GM23338 (cell line): Measurements from ENCODE around the gene COTL1. TPM values are rescaled to one million over a fixed set of nuclear protein-coding genes. Genes with fewer than 3 reads are reported as not detected.

ENCODE experiments used
- ATAC-seq: fragments of 200-7000 bp; cut with Tn5 transposase; 3 replicates; pipeline ENCODE4 v1.9.1; 2020
- DNase-seq: peaks from one replicate; pipeline ENCODE4 v3.0.0-alpha.2; 2015; ENCODE audit warnings: low spot score
- H2AFZ ChIP-seq: fragments of 200-600 bp; sonication (generic); 2 replicates; pipeline ENCODE4 v1.8.0; 2016; ENCODE audit warnings: antibody characterized with exemption, mild to moderate bottlenecking, moderate library complexity
- H3F3A ChIP-seq: fragments of 200-600 bp; sonication (generic); replicated peaks from 2 replicates; pipeline ENCODE4 v1.8.0; 2017; ENCODE audit warnings: antibody characterized with exemption, mixed run types, low read depth
- H3K27ac ChIP-seq: fragments of 200-600 bp; sonication (generic); 2 replicates; pipeline ENCODE4 v1.6.1; 2016; ENCODE audit warnings: low read depth
- H3K27me3 ChIP-seq: fragments of 200-600 bp; sonication (generic); 2 replicates; pipeline ENCODE4 v1.8.0; 2016; ENCODE audit warnings: mild to moderate bottlenecking, mixed run types, moderate library complexity; ENCODE audit not compliant: insufficient read depth
- H3K36me3 ChIP-seq: fragments of 200-600 bp; sonication (generic); 2 replicates; pipeline ENCODE4 v1.8.0; 2016; ENCODE audit warnings: mild to moderate bottlenecking; ENCODE audit not compliant: insufficient read depth
- H3K4me1 ChIP-seq: fragments of 200-600 bp; sonication (generic); 2 replicates; pipeline ENCODE4 v1.8.0; 2016; ENCODE audit warnings: mild to moderate bottlenecking, moderate library complexity; ENCODE audit not compliant: insufficient read depth
- H3K4me2 ChIP-seq: fragments of 200-600 bp; sonication (generic); 2 replicates; pipeline ENCODE4 v1.7.1; 2017; ENCODE audit warnings: mixed run types
- H3K4me3 ChIP-seq: fragments of 200-600 bp; sonication (generic); 2 replicates; pipeline ENCODE4 v1.6.1; 2016; ENCODE audit warnings: mixed run types
- H3K79me2 ChIP-seq: fragments of 200-600 bp; sonication (generic); replicated peaks from 2 replicates; pipeline ENCODE4 v1.8.0; 2017; ENCODE audit warnings: mild to moderate bottlenecking; ENCODE audit not compliant: insufficient read depth
- H3K9me2 ChIP-seq: fragments of 200-600 bp; sonication (generic); 2 replicates; pipeline ENCODE4 v1.8.0; 2017; ENCODE audit not compliant: insufficient read depth
- H4K20me1 ChIP-seq: fragments of 200-600 bp; sonication (generic); replicated peaks from 2 replicates; pipeline ENCODE4 v1.8.0; 2017; ENCODE audit warnings: mild to moderate bottlenecking; ENCODE audit not compliant: insufficient read depth
- H3K27ac Mint-ChIP-seq: 2 replicates; pipeline ENCODE4 v1.8.0; 2020; ENCODE audit warnings: inconsistent platforms, mild to moderate bottlenecking, moderate library complexity, mixed read lengths
- H3K27me3 Mint-ChIP-seq: 3 replicates; pipeline ENCODE4 v1.8.0; 2022; ENCODE audit warnings: low read depth, mild to moderate bottlenecking, moderate library complexity, mixed read lengths, inconsistent platforms; ENCODE audit not compliant: insufficient read depth, poor library complexity
- H3K36me3 Mint-ChIP-seq: 3 replicates; pipeline ENCODE4 v1.8.0; 2021; ENCODE audit warnings: low read depth, mild to moderate bottlenecking, inconsistent platforms, moderate library complexity, mixed read lengths
- H3K4me1 Mint-ChIP-seq: 3 replicates; pipeline ENCODE4 v1.8.0; 2020; ENCODE audit warnings: mild to moderate bottlenecking, inconsistent platforms, mixed read lengths
- H3K4me3 Mint-ChIP-seq: 3 replicates; pipeline ENCODE4 v1.8.0; 2021; ENCODE audit warnings: moderate library complexity, mild to moderate bottlenecking, inconsistent platforms, mixed read lengths
- H3K9me3 Mint-ChIP-seq: 3 replicates; pipeline ENCODE4 v1.8.0; 2020; ENCODE audit warnings: moderate library complexity, mild to moderate bottlenecking, inconsistent platforms, mixed read lengths
- CREB1 ChIP-seq: fragments of 250-450 bp; sonication (Bioruptor Pico); IDR thresholded peaks from 2 replicates; pipeline ENCODE4 v1.5.0; 2020; ENCODE audit warnings: low read depth, mild to moderate bottlenecking, moderate library complexity
- EZH2 ChIP-seq: fragments of 200-600 bp; sonication (generic); IDR thresholded peaks from one replicate; pipeline ENCODE4 v1.8.0; 2017; ENCODE audit warnings: antibody characterized with exemption, mild to moderate bottlenecking, low read depth; ENCODE audit not compliant: unreplicated experiment
- EZH2phosphoT487 ChIP-seq: fragments of 200-600 bp; sonication (generic); IDR thresholded peaks from one replicate; pipeline ENCODE4 v1.8.1; 2018; ENCODE audit warnings: antibody characterized with exemption; ENCODE audit not compliant: unreplicated experiment
- JUNB ChIP-seq: IDR thresholded peaks from one replicate; pipeline ENCODE4 v1.6.1; 2016; ENCODE audit warnings: antibody characterized with exemption; ENCODE audit not compliant: unreplicated experiment
- NANOG ChIP-seq: IDR thresholded peaks from 2 replicates; pipeline ENCODE4 v1.6.1; 2016; ENCODE audit warnings: antibody characterized with exemption, borderline replicate concordance
- POLR2AphosphoS5 ChIP-seq: IDR thresholded peaks from 2 replicates; pipeline ENCODE4 v1.6.1; 2016; ENCODE audit warnings: antibody characterized with exemption, low read depth
- STAT1 ChIP-seq: IDR thresholded peaks from one replicate; pipeline ENCODE4 v1.6.1; 2016; ENCODE audit warnings: antibody characterized with exemption; ENCODE audit not compliant: unreplicated experiment
- ZNF114 ChIP-seq: fragments of 250-450 bp; sonication (Bioruptor Pico); IDR thresholded peaks from 2 replicates; pipeline ENCODE4 v1.5.0; 2020; ENCODE audit warnings: mild to moderate bottlenecking, moderate library complexity
- ZNF331 ChIP-seq: fragments of 250-450 bp; sonication (Bioruptor Pico); IDR thresholded peaks from 2 replicates; pipeline ENCODE4 v1.5.0; 2020; ENCODE audit warnings: low read depth, mild to moderate bottlenecking, moderate library complexity
- polyA plus RNA-seq: library from polyadenylated mRNA; unstranded; fragments of >200 nt; fragmentation: Nextera tagmentation; extraction: Ambion mirVana; gene quantifications from 2 replicates; pipeline ENCODE4 v1.2.1, GENCODE V29; 2016
- total RNA-seq: library from RNA; depleted of rRNA; stranded (reverse); fragments of >200 nt; shearing (Covaris generic); gene quantifications from 2 replicates; pipeline ENCODE4 v1.2.3, GENCODE V29; 2014
- TF ChIP-seq, protein P1 (sequence below): fragments of 250-450 bp; sonication (Bioruptor Pico); IDR thresholded peaks from 2 replicates; pipeline ENCODE4 v1.5.0; 2020; ENCODE audit warnings: mild to moderate bottlenecking, moderate library complexity
- TF ChIP-seq, protein P2 (sequence below): IDR thresholded peaks from 2 replicates; pipeline ENCODE4 v1.6.1; 2016; ENCODE audit warnings: antibody characterized with exemption
- TF ChIP-seq, protein P3 (sequence below), 2 experiments: fragments of 200-600 bp in 1 of 2; sonication (generic) in 1 of 2; conservative IDR thresholded peaks; 2 replicates each; pipeline versions ENCODE4 v1.5.1 to v1.6.1; 2016 to 2017; ENCODE audit warnings: antibody characterized with exemption in 2 of 2, low read depth in 2 of 2, mild to moderate bottlenecking in 2 of 2, moderate library complexity in 1 of 2
- TF ChIP-seq, protein P4 (sequence below): IDR thresholded peaks from one replicate; pipeline ENCODE4 v1.6.1; 2018; ENCODE audit warnings: antibody characterized with exemption; ENCODE audit not compliant: unreplicated experiment

The COTL1 gene
- total and polyA plus RNA-seq, 2 experiments from 2014 or later = 117 to 166 TPM

DNA sequence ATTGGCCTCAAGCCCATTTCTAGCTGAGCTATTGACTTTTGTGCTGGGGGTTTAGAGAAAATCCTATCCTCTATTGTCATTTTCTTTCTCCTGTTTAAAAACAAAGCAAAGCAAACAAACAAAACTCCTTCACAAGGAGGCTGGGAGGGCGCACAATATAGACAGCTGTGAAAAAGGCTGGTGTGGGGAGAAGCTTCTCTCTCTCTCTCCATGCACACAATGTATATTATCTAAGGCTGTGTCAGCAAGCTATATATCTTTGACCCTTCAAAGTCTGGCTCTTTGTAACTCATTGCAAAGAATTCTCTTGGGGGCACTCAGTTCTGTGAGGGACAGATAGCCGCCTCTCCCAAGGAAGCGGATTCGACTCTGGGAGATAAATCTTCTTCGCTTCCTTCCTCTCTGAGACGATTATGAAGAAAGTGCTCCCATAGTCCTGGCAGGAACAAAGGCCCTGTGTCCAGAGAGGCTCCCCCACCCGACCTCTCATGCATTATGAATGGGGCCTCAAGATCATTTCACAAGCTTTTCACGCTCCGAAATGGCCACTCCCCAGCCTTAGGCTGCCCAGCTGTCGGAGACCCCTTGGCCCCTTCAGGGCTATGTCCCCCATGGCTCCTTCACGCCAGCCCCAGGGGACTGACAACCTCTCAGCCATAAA, 80.3 kb downstream of the COTL1 start:
- 0 out of 2 replicates have a peak overlapping the region, but pooled peaks have one; percentile 63 for H2AFZ ChIP-seq
- DNase-seq (no peak), ATAC-seq (no peak)
- no peaks in the 10 kb centered on the region for H3K79me2 ChIP-seq
- H3K9me2 ChIP-seq = peaks cover 4% of the 10 kb centered on the region
- H3K4me1 ChIP-seq = peaks cover 25% of the 10 kb centered on the region
- H3K4me3 ChIP-seq = no peak overlapping the region
- no peaks in the 10 kb centered on the region for H4K20me1 ChIP-seq
- no peaks in the 10 kb centered on the region for H3F3A ChIP-seq
- Mint-ChIP-seq H3K9me3 (no peaks in the 10 kb centered on the region), H3K27ac (no peak overlapping the region), H3K4me1 (peaks cover 25% of the 10 kb centered on the region), H3K27me3 (peaks cover 2% of the 10 kb centered on the region), H3K4me3 (no peak overlapping the region), H3K36me3 (no peaks in the 10 kb centered on the region)
- no peaks in the 10 kb centered on the region for H3K27me3 ChIP-seq
- no peak overlapping the region for H3K27ac ChIP-seq
- no peak overlapping the region for H3K4me2 ChIP-seq
- H3K36me3 ChIP-seq = no peaks in the 10 kb centered on the region
- TF ChIP-seq ZNF114 = no peak
- TF ChIP-seq, protein P1, sequence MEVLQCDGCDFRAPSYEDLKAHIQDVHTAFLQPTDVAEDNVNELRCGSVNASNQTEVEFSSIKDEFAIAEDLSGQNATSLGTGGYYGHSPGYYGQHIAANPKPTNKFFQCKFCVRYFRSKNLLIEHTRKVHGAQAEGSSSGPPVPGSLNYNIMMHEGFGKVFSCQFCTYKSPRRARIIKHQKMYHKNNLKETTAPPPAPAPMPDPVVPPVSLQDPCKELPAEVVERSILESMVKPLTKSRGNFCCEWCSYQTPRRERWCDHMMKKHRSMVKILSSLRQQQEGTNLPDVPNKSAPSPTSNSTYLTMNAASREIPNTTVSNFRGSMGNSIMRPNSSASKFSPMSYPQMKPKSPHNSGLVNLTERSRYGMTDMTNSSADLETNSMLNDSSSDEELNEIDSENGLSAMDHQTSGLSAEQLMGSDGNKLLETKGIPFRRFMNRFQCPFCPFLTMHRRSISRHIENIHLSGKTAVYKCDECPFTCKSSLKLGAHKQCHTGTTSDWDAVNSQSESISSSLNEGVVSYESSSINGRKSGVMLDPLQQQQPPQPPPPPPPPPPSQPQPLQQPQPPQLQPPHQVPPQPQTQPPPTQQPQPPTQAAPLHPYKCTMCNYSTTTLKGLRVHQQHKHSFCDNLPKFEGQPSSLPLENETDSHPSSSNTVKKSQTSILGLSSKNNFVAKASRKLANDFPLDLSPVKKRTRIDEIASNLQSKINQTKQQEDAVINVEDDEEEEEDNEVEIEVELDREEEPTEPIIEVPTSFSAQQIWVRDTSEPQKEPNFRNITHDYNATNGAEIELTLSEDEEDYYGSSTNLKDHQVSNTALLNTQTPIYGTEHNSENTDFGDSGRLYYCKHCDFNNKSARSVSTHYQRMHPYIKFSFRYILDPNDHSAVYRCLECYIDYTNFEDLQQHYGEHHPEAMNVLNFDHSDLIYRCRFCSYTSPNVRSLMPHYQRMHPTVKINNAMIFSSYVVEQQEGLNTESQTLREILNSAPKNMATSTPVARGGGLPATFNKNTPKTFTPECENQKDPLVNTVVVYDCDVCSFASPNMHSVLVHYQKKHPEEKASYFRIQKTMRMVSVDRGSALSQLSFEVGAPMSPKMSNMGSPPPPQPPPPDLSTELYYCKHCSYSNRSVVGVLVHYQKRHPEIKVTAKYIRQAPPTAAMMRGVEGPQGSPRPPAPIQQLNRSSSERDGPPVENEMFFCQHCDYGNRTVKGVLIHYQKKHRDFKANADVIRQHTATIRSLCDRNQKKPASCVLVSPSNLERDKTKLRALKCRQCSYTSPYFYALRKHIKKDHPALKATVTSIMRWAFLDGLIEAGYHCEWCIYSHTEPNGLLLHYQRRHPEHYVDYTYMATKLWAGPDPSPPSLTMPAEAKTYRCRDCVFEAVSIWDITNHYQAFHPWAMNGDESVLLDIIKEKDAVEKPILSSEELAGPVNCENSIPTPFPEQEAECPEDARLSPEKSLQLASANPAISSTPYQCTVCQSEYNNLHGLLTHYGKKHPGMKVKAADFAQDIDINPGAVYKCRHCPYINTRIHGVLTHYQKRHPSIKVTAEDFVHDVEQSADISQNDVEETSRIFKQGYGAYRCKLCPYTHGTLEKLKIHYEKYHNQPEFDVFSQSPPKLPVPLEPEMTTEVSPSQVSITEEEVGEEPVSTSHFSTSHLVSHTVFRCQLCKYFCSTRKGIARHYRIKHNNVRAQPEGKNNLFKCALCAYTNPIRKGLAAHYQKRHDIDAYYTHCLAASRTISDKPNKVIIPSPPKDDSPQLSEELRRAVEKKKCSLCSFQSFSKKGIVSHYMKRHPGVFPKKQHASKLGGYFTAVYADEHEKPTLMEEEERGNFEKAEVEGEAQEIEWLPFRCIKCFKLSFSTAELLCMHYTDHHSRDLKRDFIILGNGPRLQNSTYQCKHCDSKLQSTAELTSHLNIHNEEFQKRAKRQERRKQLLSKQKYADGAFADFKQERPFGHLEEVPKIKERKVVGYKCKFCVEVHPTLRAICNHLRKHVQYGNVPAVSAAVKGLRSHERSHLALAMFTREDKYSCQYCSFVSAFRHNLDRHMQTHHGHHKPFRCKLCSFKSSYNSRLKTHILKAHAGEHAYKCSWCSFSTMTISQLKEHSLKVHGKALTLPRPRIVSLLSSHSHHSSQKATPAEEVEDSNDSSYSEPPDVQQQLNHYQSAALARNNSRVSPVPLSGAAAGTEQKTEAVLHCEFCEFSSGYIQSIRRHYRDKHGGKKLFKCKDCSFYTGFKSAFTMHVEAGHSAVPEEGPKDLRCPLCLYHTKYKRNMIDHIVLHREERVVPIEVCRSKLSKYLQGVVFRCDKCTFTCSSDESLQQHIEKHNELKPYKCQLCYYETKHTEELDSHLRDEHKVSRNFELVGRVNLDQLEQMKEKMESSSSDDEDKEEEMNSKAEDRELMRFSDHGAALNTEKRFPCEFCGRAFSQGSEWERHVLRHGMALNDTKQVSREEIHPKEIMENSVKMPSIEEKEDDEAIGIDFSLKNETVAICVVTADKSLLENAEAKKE (CRISPR knock-in tag) = no peak
- no peak for TF ChIP-seq CREB1 (CRISPR knock-in tag)
- TF ChIP-seq EZH2phosphoT487 = no peak
- TF ChIP-seq, protein P2, sequence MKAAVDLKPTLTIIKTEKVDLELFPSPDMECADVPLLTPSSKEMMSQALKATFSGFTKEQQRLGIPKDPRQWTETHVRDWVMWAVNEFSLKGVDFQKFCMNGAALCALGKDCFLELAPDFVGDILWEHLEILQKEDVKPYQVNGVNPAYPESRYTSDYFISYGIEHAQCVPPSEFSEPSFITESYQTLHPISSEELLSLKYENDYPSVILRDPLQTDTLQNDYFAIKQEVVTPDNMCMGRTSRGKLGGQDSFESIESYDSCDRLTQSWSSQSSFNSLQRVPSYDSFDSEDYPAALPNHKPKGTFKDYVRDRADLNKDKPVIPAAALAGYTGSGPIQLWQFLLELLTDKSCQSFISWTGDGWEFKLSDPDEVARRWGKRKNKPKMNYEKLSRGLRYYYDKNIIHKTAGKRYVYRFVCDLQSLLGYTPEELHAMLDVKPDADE = no peak
- TF ChIP-seq, protein P3, sequence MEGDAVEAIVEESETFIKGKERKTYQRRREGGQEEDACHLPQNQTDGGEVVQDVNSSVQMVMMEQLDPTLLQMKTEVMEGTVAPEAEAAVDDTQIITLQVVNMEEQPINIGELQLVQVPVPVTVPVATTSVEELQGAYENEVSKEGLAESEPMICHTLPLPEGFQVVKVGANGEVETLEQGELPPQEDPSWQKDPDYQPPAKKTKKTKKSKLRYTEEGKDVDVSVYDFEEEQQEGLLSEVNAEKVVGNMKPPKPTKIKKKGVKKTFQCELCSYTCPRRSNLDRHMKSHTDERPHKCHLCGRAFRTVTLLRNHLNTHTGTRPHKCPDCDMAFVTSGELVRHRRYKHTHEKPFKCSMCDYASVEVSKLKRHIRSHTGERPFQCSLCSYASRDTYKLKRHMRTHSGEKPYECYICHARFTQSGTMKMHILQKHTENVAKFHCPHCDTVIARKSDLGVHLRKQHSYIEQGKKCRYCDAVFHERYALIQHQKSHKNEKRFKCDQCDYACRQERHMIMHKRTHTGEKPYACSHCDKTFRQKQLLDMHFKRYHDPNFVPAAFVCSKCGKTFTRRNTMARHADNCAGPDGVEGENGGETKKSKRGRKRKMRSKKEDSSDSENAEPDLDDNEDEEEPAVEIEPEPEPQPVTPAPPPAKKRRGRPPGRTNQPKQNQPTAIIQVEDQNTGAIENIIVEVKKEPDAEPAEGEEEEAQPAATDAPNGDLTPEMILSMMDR (conservative IDR thresholded peaks at IDR 0.05; ENCODE audit: low read depth in 2 of 2) = no peak
- TF ChIP-seq EZH2 = no peak
- TF ChIP-seq NANOG = no peak
- TF ChIP-seq JUNB = no peak
- TF ChIP-seq POLR2AphosphoS5 = no peak
- no peak for TF ChIP-seq STAT1
- TF ChIP-seq ZNF331 = no peak
- TF ChIP-seq, protein P4, sequence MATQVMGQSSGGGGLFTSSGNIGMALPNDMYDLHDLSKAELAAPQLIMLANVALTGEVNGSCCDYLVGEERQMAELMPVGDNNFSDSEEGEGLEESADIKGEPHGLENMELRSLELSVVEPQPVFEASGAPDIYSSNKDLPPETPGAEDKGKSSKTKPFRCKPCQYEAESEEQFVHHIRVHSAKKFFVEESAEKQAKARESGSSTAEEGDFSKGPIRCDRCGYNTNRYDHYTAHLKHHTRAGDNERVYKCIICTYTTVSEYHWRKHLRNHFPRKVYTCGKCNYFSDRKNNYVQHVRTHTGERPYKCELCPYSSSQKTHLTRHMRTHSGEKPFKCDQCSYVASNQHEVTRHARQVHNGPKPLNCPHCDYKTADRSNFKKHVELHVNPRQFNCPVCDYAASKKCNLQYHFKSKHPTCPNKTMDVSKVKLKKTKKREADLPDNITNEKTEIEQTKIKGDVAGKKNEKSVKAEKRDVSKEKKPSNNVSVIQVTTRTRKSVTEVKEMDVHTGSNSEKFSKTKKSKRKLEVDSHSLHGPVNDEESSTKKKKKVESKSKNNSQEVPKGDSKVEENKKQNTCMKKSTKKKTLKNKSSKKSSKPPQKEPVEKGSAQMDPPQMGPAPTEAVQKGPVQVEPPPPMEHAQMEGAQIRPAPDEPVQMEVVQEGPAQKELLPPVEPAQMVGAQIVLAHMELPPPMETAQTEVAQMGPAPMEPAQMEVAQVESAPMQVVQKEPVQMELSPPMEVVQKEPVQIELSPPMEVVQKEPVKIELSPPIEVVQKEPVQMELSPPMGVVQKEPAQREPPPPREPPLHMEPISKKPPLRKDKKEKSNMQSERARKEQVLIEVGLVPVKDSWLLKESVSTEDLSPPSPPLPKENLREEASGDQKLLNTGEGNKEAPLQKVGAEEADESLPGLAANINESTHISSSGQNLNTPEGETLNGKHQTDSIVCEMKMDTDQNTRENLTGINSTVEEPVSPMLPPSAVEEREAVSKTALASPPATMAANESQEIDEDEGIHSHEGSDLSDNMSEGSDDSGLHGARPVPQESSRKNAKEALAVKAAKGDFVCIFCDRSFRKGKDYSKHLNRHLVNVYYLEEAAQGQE = no peak
